Stimulated activated CD4-positive, alpha-beta T cell treated with anti-CD3 and anti-CD28 coated beads, TNF-alpha, amount 100 ng/mL, for 4 hours (primary cell): ENCODE results near the gene SNAI1.
"Not testable (repeated sequence)": the region's sequence is repeated elsewhere in the genome, so short reads cannot be mapped to it uniquely, and the experiment has no call there.

Source experiments
- DNase-seq, 3 experiments: peaks; one replicate each; pipeline ENCODE4 v3.0.0-alpha.2; 2020; ENCODE audit warnings: low read depth in 3 of 3

The SNAI1 gene

DNA sequence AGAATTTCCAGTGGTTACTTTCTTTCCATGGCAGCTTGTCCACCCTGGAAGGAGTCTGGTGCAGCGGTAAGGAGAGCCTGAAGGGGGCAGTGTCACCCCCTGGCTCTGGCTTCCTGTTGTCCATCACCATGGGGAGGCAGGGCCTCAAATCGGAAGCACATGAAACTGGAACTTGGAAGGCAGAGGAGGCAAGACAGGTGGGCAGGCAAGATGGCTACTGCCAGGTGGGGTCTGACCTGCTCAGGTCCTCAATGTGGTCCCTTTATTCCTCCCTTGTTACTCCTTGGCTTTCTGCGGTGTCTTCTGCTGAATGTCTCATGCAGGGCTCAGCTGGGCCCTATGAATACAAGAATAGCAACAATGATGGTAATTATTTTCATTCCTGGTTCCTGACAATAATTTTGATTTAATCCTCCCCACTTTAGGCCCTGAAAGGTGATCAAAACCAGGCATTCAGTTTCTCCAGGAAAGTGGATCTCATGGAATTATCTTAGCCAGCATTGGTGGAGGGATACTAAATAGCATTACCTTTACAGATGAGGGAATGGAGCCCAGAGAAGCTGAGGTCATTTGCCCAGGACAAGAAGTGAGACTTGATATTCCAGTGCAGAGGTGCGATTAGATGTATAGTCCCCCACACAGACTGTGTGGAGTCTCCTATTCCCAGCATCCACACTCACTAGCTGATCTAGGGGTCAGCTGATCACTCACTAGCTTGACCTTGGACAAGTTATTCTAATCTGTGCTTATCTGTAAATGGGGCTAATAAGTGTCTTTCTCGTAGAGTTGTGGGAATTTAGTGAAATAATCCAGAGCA, 17.6 kb upstream of the SNAI1 start:
- DNase-seq: no peak

DNA sequence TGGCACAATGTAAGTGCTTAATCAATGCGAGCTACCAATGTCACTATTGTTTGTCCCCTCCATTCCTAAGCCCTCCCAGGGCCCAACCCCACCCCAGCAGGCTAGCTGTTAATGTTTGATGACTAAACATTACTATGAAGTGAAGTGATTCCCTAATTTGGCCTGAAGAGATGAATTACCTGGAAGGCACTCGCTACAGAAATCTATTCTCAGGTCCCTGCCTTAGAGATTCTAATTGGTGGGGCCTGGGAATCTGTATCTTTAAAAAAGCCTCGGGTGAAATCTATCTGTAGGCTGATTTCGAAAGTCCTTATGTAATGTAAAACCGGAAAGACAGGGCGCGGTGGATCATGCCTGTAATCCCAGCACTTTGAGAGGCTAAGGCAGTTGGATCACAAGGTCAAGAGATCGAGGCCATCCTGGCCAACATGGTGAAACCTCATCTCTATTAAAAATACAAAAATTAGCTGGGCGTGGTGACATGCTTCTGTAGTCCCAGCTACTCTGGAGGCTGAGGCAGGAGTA, 16.9 kb upstream of the SNAI1 start:
- no peak for DNase-seq

- DNase-seq: no peak
Observed at GRCh38 chr20:49966861-49967260, 15.9 kb upstream of the SNAI1 start.

DNA sequence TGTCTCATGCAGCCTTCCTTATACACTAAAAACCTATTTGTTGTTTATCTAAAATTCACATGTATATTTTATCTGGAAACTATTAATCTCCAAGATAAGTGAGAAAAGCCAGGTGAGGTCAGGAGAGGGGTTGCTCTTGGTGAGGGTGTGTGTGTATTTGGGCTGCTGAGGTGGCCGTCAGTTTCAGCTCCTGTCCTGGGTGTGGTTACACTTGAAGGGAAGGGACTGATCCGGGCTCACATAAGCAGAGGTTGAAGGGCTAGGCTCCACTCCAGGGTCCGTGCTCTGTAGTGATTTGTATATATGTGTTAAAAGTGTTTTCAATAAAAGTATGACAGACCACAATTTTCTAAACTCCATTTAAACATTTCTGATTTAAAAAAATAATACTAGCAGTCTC, 13.5 kb upstream of the SNAI1 start:
- DNase-seq: no peak

DNA sequence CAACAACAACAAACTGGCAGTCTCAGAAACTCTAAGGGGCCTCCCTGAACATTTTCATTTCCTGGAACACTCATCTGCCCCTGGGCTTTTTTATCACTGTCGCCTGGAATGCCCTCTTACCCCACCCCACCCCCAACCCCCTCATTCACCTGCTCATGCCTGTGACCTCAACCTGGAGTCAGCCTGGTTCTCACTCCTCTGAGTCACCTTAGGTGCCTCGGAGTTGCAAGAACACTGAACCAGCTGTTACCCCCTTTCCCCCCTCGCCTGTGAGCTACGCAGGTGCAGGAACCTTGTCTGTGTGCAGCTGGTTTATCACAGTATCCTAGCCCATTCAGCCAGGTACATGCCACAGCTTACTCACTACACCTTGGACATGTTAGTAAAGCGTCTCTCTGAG, 12.8 kb upstream of the SNAI1 start:
- no peak for DNase-seq

- DNase-seq: no peak
Observed at GRCh38 chr20:49970498-49970897, 12.3 kb upstream of the SNAI1 start.

DNA sequence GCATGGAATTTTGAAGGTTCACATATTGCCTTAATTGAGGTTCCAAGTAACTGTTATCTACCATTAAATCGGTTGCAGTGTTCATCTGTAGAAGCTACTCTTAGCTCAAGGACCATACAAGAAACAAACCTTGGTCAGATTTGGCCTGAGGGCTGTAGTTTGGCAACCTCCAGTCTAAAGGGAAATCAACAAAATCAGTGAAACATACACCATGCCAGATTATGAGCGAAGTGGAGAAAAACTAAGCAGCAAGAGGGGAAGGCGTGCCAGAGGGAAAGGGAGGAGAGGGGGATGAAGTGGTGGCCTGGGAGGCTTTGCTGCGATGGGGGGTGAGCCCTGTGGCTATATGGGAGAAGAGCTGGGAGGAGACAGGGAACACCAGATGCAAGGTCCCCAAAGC, 8.8 kb upstream of the SNAI1 start:
- no peak for DNase-seq

- DNase-seq: no peak
Observed at GRCh38 chr20:49976542-49976941, 6.2 kb upstream of the SNAI1 start.

DNA sequence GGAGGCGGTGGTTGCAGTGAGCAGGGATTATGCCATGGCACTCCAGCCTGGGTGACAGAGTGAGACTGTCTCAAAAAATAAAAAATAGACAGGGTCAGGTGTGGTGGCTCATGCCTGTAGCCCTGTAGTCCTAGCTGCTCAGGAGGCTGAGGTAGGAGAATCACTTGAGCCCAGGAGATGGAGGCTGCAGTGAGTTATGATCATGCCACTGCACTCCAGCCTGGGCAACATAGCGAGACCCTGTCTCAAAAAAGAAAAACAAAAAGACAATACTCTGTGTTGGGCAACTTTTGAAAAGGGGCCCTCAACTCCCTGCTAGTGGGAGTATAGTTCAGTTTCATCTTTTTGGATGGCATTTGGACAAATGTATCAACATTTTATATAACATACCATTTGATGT, 5.0 kb upstream of the SNAI1 start:
- not testable (repeated sequence) for DNase-seq

DNA sequence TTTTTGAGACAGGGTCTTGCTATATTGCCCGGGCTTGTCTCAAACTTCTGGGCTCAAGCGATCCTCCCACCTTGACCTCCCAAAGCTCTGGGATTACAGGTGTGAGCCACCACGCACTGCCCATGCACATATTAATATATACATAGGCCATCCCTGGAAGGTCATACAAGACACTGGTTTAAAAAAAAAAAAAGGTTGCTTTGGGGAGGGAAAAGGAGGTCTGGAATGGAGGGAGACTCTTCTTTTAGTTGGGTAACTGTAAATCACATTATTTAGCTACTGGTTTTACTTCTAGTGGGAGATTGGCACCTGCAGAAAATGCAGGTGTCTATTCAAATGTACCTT, 4.1 kb upstream of the SNAI1 start:
- DNase-seq: no peak

- peak; percentile 45 to 59 (median 54) for DNase-seq
Observed at GRCh38 chr20:49979030-49979832, 3.5 kb upstream of the SNAI1 start.

DNA sequence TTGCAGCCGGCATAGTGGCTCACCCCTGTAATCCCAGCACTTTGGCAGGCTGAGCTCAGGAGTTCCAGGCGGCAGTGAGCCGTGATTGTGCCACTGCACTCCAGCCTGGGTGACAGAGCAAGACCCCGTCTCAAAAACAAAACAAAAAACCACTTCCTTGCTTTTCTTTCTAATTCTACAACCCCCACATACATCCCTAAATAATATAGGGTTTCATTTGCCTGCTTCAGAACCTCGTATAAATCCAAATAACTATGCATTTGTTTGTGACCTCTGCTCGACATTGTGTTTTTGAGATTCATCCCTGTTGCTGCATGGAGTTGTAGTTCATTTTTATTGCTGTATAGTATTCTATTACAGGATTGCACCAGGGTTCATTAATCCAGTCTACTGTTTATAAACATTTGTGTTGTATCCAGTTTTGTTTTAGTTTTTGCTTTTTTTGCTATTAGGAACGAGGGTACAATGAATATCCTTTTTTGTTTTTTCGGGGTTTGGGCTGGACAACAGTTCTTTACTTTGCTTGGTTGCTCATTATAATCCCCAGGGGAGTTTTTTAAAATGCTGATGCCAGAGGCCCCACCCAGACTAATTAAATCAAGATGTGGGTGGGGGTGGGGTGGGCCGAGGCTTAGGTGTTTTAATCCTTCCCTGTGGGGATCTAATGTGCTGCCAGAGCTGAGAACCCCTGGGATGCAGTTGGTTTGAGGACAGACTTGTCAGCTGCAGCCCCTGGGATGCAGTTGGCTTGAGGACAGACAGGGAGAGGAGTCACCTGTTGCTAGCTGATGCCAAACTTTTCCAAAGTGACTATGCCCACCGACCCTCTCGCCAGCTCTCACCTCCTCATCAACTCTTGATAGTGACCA, 2.4 kb upstream of the SNAI1 start:
- DNase-seq: no peak

DNA sequence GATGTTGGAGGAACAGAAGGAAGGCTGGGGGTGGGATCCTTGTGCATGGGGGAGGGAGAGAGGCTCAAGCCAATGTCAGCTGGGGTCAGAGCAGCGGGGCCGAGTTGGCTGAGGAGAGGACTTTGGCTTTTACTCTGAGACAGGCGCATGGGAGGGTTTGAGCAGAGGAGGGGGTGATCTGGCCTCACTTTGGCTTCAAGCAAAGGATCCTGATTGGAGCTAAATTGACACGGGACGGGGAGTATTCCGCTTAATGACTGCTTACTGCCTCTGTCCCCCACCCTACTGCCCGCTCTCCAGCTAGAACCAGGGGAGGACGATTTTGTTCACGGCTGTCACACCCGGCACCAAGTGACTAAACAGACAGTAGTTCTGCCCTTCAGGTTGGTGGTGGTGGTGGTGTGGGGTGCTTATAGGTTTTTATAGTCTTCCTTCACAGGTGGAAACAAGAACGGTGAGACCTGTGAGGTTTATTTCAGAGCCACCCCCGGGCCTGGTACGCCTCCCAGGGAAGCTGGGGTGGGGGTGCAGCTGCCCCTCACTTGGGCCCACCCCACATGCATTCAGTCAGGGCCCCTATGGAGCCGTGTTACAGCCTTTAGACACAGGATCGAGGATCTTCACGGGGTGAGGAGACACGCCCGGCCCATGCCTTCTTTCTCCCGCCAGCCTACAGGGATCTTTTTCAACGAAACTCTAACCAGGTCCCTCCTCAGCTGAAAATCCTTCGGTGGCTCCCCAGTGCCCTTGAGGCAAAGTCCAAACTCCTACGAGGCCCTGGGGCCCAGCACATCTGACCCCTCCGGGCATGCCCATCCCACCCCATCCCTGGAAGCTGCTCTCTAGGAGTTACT, 1.3 kb upstream of the SNAI1 start:
- DNase-seq: no peak

DNA sequence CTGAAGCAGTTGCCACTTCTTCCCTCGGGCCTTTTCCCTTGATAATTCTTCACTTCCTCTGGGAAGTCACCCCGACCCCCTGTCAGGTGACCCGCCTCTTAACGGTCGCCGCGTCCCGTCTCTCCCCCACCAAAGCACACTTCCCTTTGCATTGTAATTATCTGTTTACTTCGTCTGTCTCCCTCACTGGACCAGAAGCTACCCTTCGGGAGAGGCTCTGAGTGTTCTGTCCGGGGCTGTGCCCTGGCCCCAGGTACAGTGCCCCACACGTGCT, 771 bp upstream of the SNAI1 start:
- peak in 1 of 3 experiments; percentile 7 for DNase-seq

DNA sequence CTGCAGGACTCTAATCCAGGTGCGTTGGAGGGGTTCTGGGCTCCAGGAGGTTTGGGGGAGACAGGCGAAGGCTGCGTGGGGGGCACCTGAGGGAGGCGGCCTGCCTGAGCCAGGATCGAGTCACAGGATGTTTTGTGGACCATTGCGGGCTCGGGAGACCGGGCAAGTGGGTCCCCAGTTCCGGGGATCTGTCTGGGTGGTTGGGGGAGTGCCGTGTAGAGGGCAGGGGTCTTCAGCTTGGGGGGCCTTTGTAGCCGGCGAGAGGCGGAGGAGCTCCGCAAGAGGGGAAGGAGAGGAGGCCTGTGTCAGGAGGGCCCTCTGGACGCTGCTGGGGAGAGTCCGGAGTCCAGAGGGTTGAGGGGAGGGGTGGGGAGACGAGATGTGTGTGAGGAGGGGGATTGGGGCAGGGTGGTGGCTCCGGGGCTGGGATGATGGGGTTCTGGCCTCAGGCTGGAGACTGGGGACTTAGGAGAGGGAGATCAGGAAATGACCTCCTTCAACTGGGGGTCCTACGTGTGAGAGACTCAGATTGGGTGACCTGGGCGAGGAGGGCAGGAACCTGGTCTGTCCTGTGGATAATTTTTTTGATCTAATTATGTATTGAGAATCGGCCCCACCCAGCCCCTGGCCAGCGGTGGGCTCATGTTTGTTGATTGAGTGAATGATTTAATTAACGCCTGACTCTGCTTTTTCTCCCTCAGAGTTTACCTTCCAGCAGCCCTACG, 505 bp downstream of the SNAI1 start:
- no peak for DNase-seq

DNA sequence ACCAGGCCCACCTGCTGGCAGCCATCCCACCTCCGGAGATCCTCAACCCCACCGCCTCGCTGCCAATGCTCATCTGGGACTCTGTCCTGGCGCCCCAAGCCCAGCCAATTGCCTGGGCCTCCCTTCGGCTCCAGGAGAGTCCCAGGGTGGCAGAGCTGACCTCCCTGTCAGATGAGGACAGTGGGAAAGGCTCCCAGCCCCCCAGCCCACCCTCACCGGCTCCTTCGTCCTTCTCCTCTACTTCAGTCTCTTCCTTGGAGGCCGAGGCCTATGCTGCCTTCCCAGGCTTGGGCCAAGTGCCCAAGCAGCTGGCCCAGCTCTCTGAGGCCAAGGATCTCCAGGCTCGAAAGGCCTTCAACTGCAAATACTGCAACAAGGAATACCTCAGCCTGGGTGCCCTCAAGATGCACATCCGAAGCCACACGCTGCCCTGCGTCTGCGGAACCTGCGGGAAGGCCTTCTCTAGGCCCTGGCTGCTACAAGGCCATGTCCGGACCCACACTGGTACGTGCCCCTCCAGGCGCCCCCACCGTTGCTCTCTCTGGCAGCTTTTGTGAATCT, 1.1 kb downstream of the SNAI1 start:
- DNase-seq: no peak

DNA sequence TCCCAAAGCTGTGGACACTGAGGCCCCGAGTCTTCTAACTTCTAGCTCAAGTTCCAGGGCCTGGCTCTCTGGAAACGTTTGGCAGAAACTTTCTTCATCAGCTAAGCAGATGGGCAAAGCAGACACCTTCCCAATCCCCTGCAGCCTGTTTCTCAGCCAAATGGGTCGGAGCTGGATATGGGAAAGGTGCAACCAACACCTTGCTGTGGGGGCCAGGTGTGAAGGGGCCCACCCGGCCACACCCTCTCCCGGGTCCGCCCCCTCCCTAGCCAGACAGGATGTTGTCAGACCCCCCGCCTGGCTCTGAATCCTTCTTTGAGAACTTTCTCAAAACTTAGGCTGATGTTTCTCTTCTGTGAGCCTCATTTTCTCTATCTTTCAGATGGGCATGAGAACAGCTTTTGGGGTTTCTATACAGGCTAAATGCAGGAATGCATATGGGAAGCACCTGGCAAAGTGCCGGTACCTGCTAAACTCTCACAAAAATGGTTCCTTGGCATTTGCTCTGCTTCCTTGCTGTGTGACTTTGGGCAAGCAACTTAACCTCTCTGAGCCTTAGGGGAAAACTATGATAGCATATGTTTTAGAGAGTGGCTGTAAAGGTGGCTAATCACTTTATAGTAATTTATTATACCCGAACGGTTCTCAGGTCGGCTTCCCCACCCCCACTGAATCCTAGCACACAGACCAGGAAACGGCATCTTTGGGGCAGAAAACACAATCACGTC, 1.8 kb downstream of the SNAI1 start:
- DNase-seq: no peak

DNA sequence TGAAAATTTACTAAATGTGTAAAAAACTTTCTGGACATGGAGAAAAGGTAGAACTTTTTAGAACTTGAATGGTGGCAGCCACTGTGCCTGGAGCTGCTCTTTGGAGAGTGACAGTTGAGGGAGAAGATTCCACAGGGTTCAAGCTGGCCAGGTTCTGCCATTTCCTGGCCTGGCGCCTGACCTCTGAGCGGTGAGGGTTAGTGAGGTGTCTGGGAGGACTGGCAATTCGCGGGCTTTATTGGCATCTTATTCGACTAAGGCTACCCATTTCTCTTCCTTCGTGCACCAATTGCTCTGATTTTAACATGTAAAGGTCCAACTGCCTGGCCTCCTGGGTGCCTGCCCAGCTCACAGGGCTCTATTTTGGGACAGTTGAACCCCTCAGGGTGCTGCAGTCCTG, 2.4 kb downstream of the SNAI1 start:
- no peak for DNase-seq

DNA sequence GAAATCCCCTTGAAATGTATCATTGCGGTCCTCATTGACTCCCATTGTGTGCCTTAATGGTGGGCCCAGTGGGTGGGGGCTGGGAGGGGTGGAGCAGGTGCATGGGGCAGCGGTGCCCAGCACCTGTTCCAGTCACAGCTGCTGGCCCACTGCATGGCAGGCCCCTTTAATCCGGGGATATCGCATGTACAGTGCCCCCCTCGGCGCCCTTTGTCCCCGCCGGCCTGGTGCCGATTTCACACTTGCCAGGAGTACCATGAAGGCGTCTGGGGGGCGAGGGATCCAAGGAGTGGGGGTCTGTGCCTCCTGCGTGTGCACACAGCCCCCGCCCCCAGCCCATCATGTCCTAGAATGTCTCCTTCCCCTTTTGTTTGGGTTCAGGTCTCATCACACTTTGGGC, 2.8 kb downstream of the SNAI1 start:
- no peak for DNase-seq

GRCh38 chr20:49986049-49986448, 3.3 kb downstream of the SNAI1 start:
- DNase-seq: no peak
